Glomerular endothelial cell (primary cell): Measurements from ENCODE around the gene MMD. TPM values are rescaled to one million over a fixed set of nuclear protein-coding genes. Genes with fewer than 3 reads are reported as not detected.
"Not testable (repeated sequence)": the region's sequence is repeated elsewhere in the genome, so short reads cannot be mapped to it uniquely, and the experiment has no call there.

Experiments
- DNase-seq: peaks from one replicate; pipeline ENCODE4 v3.0.0-alpha.2; 2011; ENCODE audit warnings: low read depth, low spot score; ENCODE audit errors: extremely low read depth
- total RNA-seq: library from RNA; depleted of rRNA; stranded (reverse); fragments of >200 nt; gene quantifications from 2 replicates; pipeline ENCODE4 v1.2.3, GENCODE V29; 2015

MMD gene
- total RNA-seq, result 12.0 and 13.1 TPM in 2 replicates

GRCh38 chr17:55421179-55421934, at the start of gene MMD:
MMD (minus strand) TSS chr17:55421835; CDS start chr17:55421695, 140 bp downstream.
- DNase-seq, result no peak

- no peak for DNase-seq
These were observed 45.0 kb upstream of the MMD start for GRCh38 chr17:55466671-55467070.

- not testable (repeated sequence) for DNase-seq
These were observed 44.1 kb upstream of the MMD start for GRCh38 chr17:55465771-55466170.

- no peak for DNase-seq
These were observed 42.0 kb upstream of the MMD start for GRCh38 chr17:55463600-55463999.

GRCh38 chr17:55462711-55463110, 41.1 kb upstream of the MMD start:
- DNase-seq, result no peak

GRCh38 chr17:55462234-55462633, 40.6 kb upstream of the MMD start:
- no peak for DNase-seq

- no peak for DNase-seq
These were observed 37.3 kb upstream of the MMD start for GRCh38 chr17:55458978-55459377.

- no peak for DNase-seq
These were observed 36.8 kb upstream of the MMD start for GRCh38 chr17:55458287-55458900.

GRCh38 chr17:55456307-55457240, 34.9 kb upstream of the MMD start:
- no peak for DNase-seq

GRCh38 chr17:55454906-55455474, 33.4 kb upstream of the MMD start:
- no peak for DNase-seq

- DNase-seq, result no peak
These were observed 32.4 kb upstream of the MMD start for GRCh38 chr17:55453839-55454557.

- no peak for DNase-seq
These were observed 30.6 kb upstream of the MMD start for GRCh38 chr17:55452139-55452790.

GRCh38 chr17:55451758-55452138, 30.1 kb upstream of the MMD start:
- no peak for DNase-seq

- DNase-seq, result no peak
These were observed 29.6 kb upstream of the MMD start for GRCh38 chr17:55451203-55451641.

GRCh38 chr17:55450232-55450825, 28.7 kb upstream of the MMD start:
- DNase-seq, result no peak

- DNase-seq, result no peak
These were observed 27.0 kb upstream of the MMD start for GRCh38 chr17:55448681-55449080.

- DNase-seq, result no peak
These were observed 25.1 kb upstream of the MMD start for GRCh38 chr17:55446581-55447205.

GRCh38 chr17:55446004-55446403, 24.4 kb upstream of the MMD start:
- not testable (repeated sequence) for DNase-seq
